SK-N-SH treated with all-trans-retinoic acid at 6 μM for 48 hours (cell line): ENCODE measurements around the gene GPR152.

Experiments used
- BACH2 ChIP-seq: fragments of 250-450 bp; sonication (Bioruptor Pico); IDR thresholded peaks from 2 replicates; pipeline ENCODE4 v1.9.0; 2021; ENCODE audit warnings: mild to moderate bottlenecking, borderline replicate concordance
- GLIS3 ChIP-seq: fragments of 250-450 bp; sonication (Bioruptor Pico); IDR thresholded peaks from 2 replicates; pipeline ENCODE4 v1.5.0; 2020; ENCODE audit warnings: mild to moderate bottlenecking, moderate library complexity
- POU6F1 ChIP-seq: fragments of 250-450 bp; sonication (Bioruptor Pico); IDR thresholded peaks from 2 replicates; pipeline ENCODE4 v1.8.0; 2021; ENCODE audit warnings: low read depth, mild to moderate bottlenecking, moderate library complexity, borderline replicate concordance
- SNAI2 ChIP-seq: fragments of 250-450 bp; sonication (Bioruptor Pico); IDR thresholded peaks from 2 replicates; pipeline ENCODE4 v1.5.0; 2020; ENCODE audit warnings: mild to moderate bottlenecking, moderate library complexity
- TCF4 ChIP-seq: fragments of 250-450 bp; sonication (Bioruptor Pico); IDR thresholded peaks from 2 replicates; pipeline ENCODE4 v1.8.0; 2021; ENCODE audit warnings: mild to moderate bottlenecking, moderate library complexity, borderline replicate concordance
- ZFP3 ChIP-seq: fragments of 250-450 bp; sonication (Bioruptor Pico); IDR thresholded peaks from 2 replicates; pipeline ENCODE4 v1.5.0; 2020; ENCODE audit warnings: mild to moderate bottlenecking, moderate library complexity
- ZFP30 ChIP-seq: fragments of 450-650 bp; formaldehyde crosslinking; IDR thresholded peaks from 2 replicates; pipeline ENCODE4 v1.5.0; 2022; ENCODE audit warnings: mild to moderate bottlenecking, moderate library complexity
- TF ChIP-seq, protein P1 (sequence below): fragments of 250-450 bp; sonication (Bioruptor Pico); IDR thresholded peaks from 2 replicates; pipeline ENCODE4 v1.8.0; 2020; ENCODE audit warnings: mild to moderate bottlenecking, moderate library complexity, borderline replicate concordance
- TF ChIP-seq, protein P2 (sequence below): fragments of 250-450 bp; sonication (Bioruptor Pico); IDR thresholded peaks from 2 replicates; pipeline ENCODE4 v1.5.1; 2020; ENCODE audit warnings: low read depth, mild to moderate bottlenecking, moderate library complexity

- TF ChIP-seq POU6F1 (CRISPR knock-in tag) (no peak), GLIS3 (CRISPR knock-in tag) (no peak), ZFP30 (CRISPR knock-in tag) (no peak), SNAI2 (CRISPR knock-in tag) (no peak), BACH2 (no peak), ZFP3 (no peak), TCF4 (no peak)
- TF ChIP-seq, protein P1, sequence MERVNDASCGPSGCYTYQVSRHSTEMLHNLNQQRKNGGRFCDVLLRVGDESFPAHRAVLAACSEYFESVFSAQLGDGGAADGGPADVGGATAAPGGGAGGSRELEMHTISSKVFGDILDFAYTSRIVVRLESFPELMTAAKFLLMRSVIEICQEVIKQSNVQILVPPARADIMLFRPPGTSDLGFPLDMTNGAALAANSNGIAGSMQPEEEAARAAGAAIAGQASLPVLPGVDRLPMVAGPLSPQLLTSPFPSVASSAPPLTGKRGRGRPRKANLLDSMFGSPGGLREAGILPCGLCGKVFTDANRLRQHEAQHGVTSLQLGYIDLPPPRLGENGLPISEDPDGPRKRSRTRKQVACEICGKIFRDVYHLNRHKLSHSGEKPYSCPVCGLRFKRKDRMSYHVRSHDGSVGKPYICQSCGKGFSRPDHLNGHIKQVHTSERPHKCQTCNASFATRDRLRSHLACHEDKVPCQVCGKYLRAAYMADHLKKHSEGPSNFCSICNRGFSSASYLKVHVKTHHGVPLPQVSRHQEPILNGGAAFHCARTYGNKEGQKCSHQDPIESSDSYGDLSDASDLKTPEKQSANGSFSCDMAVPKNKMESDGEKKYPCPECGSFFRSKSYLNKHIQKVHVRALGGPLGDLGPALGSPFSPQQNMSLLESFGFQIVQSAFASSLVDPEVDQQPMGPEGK: no peak
- TF ChIP-seq, protein P2, sequence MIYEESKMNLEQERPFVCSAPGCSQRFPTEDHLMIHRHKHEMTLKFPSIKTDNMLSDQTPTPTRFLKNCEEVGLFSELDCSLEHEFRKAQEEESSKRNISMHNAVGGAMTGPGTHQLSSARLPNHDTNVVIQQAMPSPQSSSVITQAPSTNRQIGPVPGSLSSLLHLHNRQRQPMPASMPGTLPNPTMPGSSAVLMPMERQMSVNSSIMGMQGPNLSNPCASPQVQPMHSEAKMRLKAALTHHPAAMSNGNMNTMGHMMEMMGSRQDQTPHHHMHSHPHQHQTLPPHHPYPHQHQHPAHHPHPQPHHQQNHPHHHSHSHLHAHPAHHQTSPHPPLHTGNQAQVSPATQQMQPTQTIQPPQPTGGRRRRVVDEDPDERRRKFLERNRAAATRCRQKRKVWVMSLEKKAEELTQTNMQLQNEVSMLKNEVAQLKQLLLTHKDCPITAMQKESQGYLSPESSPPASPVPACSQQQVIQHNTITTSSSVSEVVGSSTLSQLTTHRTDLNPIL (CRISPR knock-in tag): no peak
Measured at GRCh38 chr11:67465189-67465510, 12.6 kb upstream of the GPR152 start.
